SK-N-SH treated with all-trans-retinoic acid at 6 μM for 48 hours (cell line): Measurements from ENCODE around the gene AMD1.

Experiments used
- ATAC-seq: fragments of 200-7000 bp; cut with Tn5 transposase; 3 replicates; pipeline ENCODE4 v1.9.1; 2020; ENCODE audit warnings: mild to moderate bottlenecking, moderate library complexity
- CSDC2 ChIP-seq: fragments of 250-450 bp; sonication (Bioruptor Pico); IDR thresholded peaks from 2 replicates; pipeline ENCODE4 v1.5.0; 2020; ENCODE audit warnings: mild to moderate bottlenecking, moderate library complexity
- ESRRG ChIP-seq: fragments of 250-450 bp; sonication (Bioruptor Pico); IDR thresholded peaks from 2 replicates; pipeline ENCODE4 v1.6.1; 2021; ENCODE audit warnings: mild to moderate bottlenecking
- GLIS3 ChIP-seq: fragments of 250-450 bp; sonication (Bioruptor Pico); IDR thresholded peaks from 2 replicates; pipeline ENCODE4 v1.5.0; 2020; ENCODE audit warnings: mild to moderate bottlenecking, moderate library complexity
- ISL1 ChIP-seq: fragments of 250-450 bp; sonication (Bioruptor Pico); IDR thresholded peaks from 2 replicates; pipeline ENCODE4 v2.1.2; 2022; ENCODE audit warnings: mild to moderate bottlenecking, moderate library complexity
- OSR1 ChIP-seq: fragments of 250-450 bp; sonication (Bioruptor Pico); IDR thresholded peaks from 2 replicates; pipeline ENCODE4 v1.8.0; 2022; ENCODE audit warnings: moderate library complexity, mild to moderate bottlenecking, inconsistent platforms
- RARB ChIP-seq: fragments of 250-450 bp; sonication (Bioruptor Pico); IDR thresholded peaks from 2 replicates; pipeline ENCODE4 v1.8.0; 2021; ENCODE audit warnings: mild to moderate bottlenecking, moderate library complexity
- SNAI2 ChIP-seq: fragments of 250-450 bp; sonication (Bioruptor Pico); IDR thresholded peaks from 2 replicates; pipeline ENCODE4 v1.5.0; 2020; ENCODE audit warnings: mild to moderate bottlenecking, moderate library complexity
- TCF4 ChIP-seq: fragments of 250-450 bp; sonication (Bioruptor Pico); IDR thresholded peaks from 2 replicates; pipeline ENCODE4 v1.8.0; 2021; ENCODE audit warnings: mild to moderate bottlenecking, moderate library complexity, borderline replicate concordance
- TOX ChIP-seq: fragments of 250-450 bp; sonication (Bioruptor Pico); IDR thresholded peaks from 2 replicates; pipeline ENCODE4 v1.8.0; 2021; ENCODE audit warnings: mild to moderate bottlenecking, moderate library complexity, borderline replicate concordance
- ZC3H10 ChIP-seq: fragments of 250-450 bp; sonication (Bioruptor Pico); IDR thresholded peaks from 2 replicates; pipeline ENCODE4 v1.5.1; 2021; ENCODE audit warnings: mild to moderate bottlenecking, moderate library complexity
- ZFP3 ChIP-seq: fragments of 250-450 bp; sonication (Bioruptor Pico); IDR thresholded peaks from 2 replicates; pipeline ENCODE4 v1.5.0; 2020; ENCODE audit warnings: mild to moderate bottlenecking, moderate library complexity
- ZFP30 ChIP-seq: fragments of 450-650 bp; formaldehyde crosslinking; IDR thresholded peaks from 2 replicates; pipeline ENCODE4 v1.5.0; 2022; ENCODE audit warnings: mild to moderate bottlenecking, moderate library complexity
- ZNF565 ChIP-seq: fragments of 450-650 bp; formaldehyde crosslinking; conservative IDR thresholded peaks from 2 replicates; pipeline ENCODE4 v1.5.0; 2020; ENCODE audit warnings: low read depth, mild to moderate bottlenecking, moderate library complexity
- ZNF70 ChIP-seq: fragments of 450-650 bp; formaldehyde crosslinking; IDR thresholded peaks from 2 replicates; pipeline ENCODE4 v1.5.0; 2020; ENCODE audit warnings: mild to moderate bottlenecking, moderate library complexity
- ZNF8 ChIP-seq: fragments of 450-650 bp; formaldehyde crosslinking; IDR thresholded peaks from 2 replicates; pipeline ENCODE4 v1.5.0; 2020; ENCODE audit warnings: mild to moderate bottlenecking, moderate library complexity
- TF ChIP-seq, protein P1 (sequence below): fragments of 250-450 bp; sonication (Bioruptor Pico); IDR thresholded peaks from 2 replicates; pipeline ENCODE4 v1.5.0; 2020; ENCODE audit warnings: mild to moderate bottlenecking, moderate library complexity
- TF ChIP-seq, protein P2 (sequence below): fragments of 250-450 bp; sonication (Bioruptor Pico); IDR thresholded peaks from 2 replicates; pipeline ENCODE4 v1.5.1; 2020; ENCODE audit warnings: low read depth, mild to moderate bottlenecking, moderate library complexity
- TF ChIP-seq, protein P3 (sequence below): fragments of 250-450 bp; sonication (Bioruptor Pico); IDR thresholded peaks from 2 replicates; pipeline ENCODE4 v1.8.0; 2021; ENCODE audit warnings: low read depth, mild to moderate bottlenecking, moderate library complexity, borderline replicate concordance
- TF ChIP-seq, protein P4 (sequence below): fragments of 250-450 bp; sonication (Bioruptor Pico); IDR thresholded peaks from 2 replicates; pipeline ENCODE4 v1.5.1; 2021; ENCODE audit warnings: mild to moderate bottlenecking, moderate library complexity
- TF ChIP-seq, protein P5 (sequence below): fragments of 250-450 bp; sonication (Bioruptor Pico); IDR thresholded peaks from 2 replicates; pipeline ENCODE4 v1.8.0; 2020; ENCODE audit warnings: mild to moderate bottlenecking, moderate library complexity, borderline replicate concordance

The AMD1 gene

DNA sequence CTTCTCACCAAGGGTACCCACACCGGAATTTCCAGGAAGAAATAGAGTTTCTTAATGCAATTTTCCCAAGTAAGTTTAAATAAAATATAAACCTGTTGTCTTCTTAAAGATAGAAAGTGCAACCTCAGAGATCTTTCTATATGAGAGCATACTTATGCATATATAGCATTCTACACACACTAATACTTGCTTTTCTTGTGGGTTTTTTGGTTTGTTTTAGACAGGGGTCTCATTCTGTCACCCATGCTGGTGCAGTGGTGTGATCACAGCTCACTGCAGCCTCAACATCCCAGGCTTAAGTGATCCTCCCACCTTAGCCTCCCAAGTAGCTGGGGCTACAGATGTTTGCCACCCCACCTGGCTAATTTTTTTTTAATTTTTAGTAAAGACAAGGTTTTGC is 15.7 kb downstream of the AMD1 start:
- TF ChIP-seq ZFP30 (CRISPR knock-in tag) (no peak), ZC3H10 (no peak), ZNF8 (CRISPR knock-in tag) (no peak), ZNF70 (CRISPR knock-in tag) (no peak), ESRRG (CRISPR knock-in tag) (no peak), GLIS3 (CRISPR knock-in tag) (no peak), ZNF565 (no peak), OSR1 (CRISPR knock-in tag) (no peak), SNAI2 (CRISPR knock-in tag) (no peak), TCF4 (CRISPR knock-in tag) (no peak), CSDC2 (CRISPR knock-in tag) (no peak), TOX (CRISPR knock-in tag) (no peak), RARB (CRISPR knock-in tag) (no peak)
- TF ChIP-seq, protein P1, sequence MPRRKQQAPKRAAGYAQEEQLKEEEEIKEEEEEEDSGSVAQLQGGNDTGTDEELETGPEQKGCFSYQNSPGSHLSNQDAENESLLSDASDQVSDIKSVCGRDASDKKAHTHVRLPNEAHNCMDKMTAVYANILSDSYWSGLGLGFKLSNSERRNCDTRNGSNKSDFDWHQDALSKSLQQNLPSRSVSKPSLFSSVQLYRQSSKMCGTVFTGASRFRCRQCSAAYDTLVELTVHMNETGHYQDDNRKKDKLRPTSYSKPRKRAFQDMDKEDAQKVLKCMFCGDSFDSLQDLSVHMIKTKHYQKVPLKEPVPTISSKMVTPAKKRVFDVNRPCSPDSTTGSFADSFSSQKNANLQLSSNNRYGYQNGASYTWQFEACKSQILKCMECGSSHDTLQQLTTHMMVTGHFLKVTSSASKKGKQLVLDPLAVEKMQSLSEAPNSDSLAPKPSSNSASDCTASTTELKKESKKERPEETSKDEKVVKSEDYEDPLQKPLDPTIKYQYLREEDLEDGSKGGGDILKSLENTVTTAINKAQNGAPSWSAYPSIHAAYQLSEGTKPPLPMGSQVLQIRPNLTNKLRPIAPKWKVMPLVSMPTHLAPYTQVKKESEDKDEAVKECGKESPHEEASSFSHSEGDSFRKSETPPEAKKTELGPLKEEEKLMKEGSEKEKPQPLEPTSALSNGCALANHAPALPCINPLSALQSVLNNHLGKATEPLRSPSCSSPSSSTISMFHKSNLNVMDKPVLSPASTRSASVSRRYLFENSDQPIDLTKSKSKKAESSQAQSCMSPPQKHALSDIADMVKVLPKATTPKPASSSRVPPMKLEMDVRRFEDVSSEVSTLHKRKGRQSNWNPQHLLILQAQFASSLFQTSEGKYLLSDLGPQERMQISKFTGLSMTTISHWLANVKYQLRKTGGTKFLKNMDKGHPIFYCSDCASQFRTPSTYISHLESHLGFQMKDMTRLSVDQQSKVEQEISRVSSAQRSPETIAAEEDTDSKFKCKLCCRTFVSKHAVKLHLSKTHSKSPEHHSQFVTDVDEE, result no peak
- TF ChIP-seq, protein P2, sequence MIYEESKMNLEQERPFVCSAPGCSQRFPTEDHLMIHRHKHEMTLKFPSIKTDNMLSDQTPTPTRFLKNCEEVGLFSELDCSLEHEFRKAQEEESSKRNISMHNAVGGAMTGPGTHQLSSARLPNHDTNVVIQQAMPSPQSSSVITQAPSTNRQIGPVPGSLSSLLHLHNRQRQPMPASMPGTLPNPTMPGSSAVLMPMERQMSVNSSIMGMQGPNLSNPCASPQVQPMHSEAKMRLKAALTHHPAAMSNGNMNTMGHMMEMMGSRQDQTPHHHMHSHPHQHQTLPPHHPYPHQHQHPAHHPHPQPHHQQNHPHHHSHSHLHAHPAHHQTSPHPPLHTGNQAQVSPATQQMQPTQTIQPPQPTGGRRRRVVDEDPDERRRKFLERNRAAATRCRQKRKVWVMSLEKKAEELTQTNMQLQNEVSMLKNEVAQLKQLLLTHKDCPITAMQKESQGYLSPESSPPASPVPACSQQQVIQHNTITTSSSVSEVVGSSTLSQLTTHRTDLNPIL (CRISPR knock-in tag), result no peak
- TF ChIP-seq, protein P3, sequence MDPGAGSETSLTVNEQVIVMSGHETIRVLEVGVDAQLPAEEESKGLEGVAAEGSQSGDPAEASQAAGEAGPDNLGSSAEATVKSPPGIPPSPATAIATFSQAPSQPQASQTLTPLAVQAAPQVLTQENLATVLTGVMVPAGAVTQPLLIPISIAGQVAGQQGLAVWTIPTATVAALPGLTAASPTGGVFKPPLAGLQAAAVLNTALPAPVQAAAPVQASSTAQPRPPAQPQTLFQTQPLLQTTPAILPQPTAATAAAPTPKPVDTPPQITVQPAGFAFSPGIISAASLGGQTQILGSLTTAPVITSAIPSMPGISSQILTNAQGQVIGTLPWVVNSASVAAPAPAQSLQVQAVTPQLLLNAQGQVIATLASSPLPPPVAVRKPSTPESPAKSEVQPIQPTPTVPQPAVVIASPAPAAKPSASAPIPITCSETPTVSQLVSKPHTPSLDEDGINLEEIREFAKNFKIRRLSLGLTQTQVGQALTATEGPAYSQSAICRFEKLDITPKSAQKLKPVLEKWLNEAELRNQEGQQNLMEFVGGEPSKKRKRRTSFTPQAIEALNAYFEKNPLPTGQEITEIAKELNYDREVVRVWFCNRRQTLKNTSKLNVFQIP (CRISPR knock-in tag), result no peak
- TF ChIP-seq, protein P4, sequence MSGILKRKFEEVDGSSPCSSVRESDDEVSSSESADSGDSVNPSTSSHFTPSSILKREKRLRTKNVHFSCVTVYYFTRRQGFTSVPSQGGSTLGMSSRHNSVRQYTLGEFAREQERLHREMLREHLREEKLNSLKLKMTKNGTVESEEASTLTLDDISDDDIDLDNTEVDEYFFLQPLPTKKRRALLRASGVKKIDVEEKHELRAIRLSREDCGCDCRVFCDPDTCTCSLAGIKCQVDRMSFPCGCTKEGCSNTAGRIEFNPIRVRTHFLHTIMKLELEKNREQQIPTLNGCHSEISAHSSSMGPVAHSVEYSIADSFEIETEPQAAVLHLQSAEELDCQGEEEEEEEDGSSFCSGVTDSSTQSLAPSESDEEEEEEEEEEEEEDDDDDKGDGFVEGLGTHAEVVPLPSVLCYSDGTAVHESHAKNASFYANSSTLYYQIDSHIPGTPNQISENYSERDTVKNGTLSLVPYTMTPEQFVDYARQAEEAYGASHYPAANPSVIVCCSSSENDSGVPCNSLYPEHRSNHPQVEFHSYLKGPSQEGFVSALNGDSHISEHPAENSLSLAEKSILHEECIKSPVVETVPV, result no peak
- ATAC-seq, result no peak

DNA sequence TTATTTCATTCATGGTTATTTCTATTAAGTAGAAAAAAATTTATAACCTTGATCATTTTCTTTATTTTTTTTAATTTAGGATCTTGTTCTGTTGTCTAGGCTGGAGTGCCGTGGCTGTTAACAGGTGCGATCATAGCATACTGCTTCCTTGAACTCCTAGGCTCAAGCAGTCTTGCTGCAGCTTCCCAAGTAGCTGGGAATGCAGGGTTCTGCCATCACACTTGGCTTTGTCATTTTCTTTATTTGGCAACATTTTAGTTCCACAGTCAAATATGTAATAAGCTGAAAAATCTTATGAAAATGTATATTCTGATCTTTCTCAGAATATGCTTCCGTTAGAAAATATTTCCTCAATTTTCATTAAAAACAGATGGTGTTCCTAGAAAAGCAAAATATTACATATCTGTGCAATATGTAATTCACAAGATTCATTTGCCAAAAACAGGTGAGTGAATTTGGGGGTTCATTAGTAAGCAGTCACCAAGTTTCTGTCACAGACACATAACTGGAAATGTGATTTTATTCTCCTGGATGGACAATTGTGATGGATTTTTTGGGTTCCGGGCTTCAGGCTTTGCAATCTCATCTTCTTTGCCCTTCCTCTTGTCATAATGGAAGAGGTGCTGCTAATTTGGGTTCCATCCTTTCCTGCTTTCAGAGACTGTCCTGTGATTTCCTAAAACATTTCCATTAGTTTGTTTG is 21.5 kb downstream of the AMD1 start:
- TF ChIP-seq SNAI2 (CRISPR knock-in tag), result no peak
- no peak for TF ChIP-seq ZNF70 (CRISPR knock-in tag)
- no peak for ATAC-seq

DNA sequence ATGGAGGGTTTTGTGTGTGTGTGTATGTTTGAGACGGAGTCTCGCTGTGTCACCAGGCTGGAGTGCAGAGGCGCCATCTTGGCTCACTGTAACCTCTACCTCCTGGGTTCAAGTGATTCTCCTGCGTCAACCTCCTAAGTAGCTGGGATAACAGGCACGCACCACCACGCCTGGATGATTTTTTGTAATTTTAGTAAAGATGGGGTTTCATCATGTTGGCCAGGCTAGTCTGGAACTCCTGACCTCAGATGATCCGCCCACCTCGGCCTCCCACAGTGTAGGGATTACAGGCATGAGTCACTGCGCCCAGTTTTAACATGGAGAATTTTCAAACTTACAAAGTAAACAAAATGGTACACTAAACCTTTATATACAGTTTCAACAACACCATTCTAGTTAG is 22.8 kb downstream of the AMD1 start:
- TF ChIP-seq ESRRG (CRISPR knock-in tag) (no peak), OSR1 (CRISPR knock-in tag) (no peak), TCF4 (CRISPR knock-in tag) (no peak), GLIS3 (CRISPR knock-in tag) (no peak), RARB (CRISPR knock-in tag) (no peak), TOX (CRISPR knock-in tag) (no peak), ZNF8 (CRISPR knock-in tag) (no peak), ZNF70 (CRISPR knock-in tag) (no peak), ISL1 (CRISPR knock-in tag) (no peak), ZFP3 (CRISPR knock-in tag) (no peak), ZC3H10 (no peak)
- TF ChIP-seq, protein P5, sequence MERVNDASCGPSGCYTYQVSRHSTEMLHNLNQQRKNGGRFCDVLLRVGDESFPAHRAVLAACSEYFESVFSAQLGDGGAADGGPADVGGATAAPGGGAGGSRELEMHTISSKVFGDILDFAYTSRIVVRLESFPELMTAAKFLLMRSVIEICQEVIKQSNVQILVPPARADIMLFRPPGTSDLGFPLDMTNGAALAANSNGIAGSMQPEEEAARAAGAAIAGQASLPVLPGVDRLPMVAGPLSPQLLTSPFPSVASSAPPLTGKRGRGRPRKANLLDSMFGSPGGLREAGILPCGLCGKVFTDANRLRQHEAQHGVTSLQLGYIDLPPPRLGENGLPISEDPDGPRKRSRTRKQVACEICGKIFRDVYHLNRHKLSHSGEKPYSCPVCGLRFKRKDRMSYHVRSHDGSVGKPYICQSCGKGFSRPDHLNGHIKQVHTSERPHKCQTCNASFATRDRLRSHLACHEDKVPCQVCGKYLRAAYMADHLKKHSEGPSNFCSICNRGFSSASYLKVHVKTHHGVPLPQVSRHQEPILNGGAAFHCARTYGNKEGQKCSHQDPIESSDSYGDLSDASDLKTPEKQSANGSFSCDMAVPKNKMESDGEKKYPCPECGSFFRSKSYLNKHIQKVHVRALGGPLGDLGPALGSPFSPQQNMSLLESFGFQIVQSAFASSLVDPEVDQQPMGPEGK (CRISPR knock-in tag), result no peak
- TF ChIP-seq, protein P2 (CRISPR knock-in tag), result no peak
- TF ChIP-seq, protein P4, result no peak
- TF ChIP-seq, protein P1, result no peak
- no peak for ATAC-seq
